NCI-H345 (cell line): Measurements from ENCODE around the gene CCDC197.

ENCODE experiments used
- DNase-seq: peaks from one replicate; lab custom pipeline; 2025; lab: John Stamatoyannopoulos, UW

The CCDC197 gene

DNA sequence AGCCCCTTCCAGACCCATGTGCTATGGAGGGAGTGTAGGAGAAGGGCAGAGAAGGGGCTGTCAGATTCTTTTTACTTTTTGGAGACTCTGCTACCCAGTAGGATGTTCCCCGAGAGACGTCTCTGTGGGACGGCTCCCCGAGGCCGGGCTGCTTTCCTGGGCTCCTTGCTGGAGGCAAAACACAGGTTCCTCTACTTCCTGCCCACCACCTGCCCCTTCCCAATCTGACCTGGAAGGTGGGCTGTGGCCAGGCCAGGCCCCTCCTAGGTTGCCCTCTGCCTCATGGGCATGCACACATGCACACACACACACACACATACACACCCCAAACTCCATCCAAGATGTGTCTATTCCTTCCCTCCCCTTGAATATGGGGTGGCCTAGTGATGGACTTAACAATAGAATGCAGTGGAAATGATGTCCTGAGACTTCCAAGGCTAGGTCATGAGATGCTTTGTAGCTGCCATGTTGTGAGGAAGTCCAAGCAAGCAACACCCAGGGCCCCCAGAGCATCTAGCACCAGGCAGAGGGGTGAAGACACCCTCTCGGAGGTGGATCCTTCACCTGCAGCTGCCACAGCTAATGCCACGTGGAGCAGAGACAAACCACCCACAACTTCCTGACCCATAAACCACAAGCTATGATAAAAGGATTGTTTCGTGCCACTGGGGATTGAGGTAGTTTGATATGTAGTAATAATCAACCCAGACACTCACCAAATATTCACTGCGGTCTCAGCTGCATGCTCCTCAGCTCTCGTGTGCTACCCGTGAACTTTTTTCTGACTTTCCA lies 19.1 kb upstream of the CCDC197 start:
- no peak for DNase-seq

GRCh38 chr14:93978735-93979134 lies 18.4 kb upstream of the CCDC197 start:
- DNase-seq = no peak

GRCh38 chr14:93980456-93981201 lies 16.5 kb upstream of the CCDC197 start:
- DNase-seq = no peak

- DNase-seq = no peak
Observed at GRCh38 chr14:93981316-93982229, 15.5 kb upstream of the CCDC197 start.

- DNase-seq = no peak
Observed at GRCh38 chr14:93982230-93983007, 14.7 kb upstream of the CCDC197 start.

DNA sequence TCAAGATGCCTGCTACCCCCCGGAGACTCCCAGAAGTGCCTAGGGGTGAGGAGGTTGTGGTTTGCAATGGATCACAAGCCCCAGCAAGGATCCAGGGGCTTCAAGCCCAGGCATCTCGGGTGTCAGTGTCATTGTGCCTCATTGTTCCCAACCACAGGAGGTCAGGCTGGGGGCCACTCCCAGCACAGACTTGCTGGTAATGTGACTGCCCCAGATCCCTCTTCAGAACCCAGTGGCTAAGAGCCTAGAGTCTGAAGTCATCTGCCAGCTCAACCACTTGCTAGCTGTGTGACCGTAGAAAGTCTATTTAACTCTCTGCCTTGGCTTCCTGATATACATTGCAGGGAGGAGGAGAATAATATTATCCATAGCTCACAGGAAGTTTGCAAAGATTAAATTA lies 13.0 kb upstream of the CCDC197 start:
- no peak for DNase-seq

DNA sequence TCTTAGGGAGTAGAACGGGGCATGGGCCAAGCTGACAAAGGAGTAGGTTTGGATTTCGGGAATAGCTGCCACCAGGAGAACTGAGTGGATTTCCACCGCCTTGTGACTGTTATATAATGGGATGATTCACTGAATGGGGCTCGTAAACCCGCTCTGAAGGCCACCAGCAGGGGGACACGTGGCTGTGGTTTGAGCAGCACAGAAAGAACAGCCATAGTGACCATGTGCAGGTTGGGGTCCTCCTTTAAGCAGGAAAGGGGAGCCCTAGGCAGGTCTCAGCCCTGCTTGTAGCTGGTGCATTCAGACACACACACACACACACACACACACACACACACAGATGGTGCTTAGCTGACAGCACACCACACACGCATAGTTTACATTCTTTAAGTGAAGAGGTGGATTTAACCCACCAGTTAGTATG lies 12.1 kb upstream of the CCDC197 start:
- no peak for DNase-seq

DNA sequence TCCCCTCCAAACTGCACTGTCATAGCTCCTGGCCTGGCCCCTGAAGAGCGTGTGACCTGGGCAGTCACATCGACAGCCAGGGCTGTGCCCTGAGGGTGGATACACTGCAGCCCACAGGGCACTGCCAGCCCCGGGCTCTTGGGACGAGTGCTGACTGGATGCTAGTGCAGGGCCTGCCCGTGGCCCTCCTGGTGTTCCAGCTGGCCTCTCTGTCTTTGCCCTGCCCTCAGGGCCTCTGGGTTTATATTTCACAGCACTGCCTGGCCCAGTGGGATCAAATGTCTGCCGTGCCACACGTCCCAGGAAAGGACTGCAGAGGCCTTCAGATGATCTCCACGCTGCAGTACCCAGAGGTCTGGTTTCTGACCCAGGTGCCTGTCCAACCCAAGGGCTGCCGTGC lies 10.1 kb upstream of the CCDC197 start:
- no peak for DNase-seq

- DNase-seq = no peak
Observed at GRCh38 chr14:93987376-93987775, 9.7 kb upstream of the CCDC197 start.

GRCh38 chr14:93987815-93988476 lies 9.2 kb upstream of the CCDC197 start:
- DNase-seq = no peak

- DNase-seq = no peak
Observed at GRCh38 chr14:93989939-93990338, 7.2 kb upstream of the CCDC197 start.

DNA sequence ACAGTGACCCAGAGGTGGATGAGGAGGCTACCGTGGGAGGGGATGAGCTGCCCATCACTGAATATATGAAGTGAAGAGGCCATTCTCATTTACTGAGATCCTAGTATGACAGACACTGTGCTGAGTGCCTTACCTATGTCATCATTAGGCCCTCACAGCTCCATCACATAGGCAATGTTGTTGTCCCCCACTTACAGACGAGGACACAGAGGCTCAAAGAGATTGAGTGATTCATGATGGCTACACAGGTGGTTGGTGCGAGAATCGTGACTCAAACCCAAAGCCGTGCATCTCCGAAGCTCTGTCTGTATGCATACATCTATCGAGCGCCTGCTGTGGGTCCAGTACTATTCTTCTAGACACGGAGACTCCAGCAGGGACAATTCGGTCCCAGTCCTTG lies 5.9 kb upstream of the CCDC197 start:
- DNase-seq = no peak

DNA sequence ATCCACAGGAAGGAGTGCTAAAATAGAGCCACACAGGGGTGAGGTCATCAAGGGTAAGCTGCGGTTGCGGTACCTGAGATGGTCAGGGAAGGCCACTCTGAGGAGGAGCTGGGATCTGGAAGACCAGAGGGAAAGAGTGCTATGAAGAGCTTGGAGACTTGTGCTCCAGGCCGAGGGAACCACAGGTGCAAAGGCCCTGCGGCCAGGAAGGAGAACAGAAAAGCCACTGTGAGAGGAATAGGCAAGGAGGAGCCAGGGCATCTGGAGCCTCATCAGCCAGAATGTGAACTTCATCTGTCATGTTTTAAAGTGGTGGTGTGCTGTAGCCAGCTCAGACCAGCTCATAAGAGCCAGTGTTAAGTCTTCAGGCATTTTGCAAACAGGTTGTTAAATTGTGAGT lies 5.5 kb upstream of the CCDC197 start:
- no peak for DNase-seq

- DNase-seq = no peak
Observed at GRCh38 chr14:93993382-93993781, 3.7 kb upstream of the CCDC197 start.

DNA sequence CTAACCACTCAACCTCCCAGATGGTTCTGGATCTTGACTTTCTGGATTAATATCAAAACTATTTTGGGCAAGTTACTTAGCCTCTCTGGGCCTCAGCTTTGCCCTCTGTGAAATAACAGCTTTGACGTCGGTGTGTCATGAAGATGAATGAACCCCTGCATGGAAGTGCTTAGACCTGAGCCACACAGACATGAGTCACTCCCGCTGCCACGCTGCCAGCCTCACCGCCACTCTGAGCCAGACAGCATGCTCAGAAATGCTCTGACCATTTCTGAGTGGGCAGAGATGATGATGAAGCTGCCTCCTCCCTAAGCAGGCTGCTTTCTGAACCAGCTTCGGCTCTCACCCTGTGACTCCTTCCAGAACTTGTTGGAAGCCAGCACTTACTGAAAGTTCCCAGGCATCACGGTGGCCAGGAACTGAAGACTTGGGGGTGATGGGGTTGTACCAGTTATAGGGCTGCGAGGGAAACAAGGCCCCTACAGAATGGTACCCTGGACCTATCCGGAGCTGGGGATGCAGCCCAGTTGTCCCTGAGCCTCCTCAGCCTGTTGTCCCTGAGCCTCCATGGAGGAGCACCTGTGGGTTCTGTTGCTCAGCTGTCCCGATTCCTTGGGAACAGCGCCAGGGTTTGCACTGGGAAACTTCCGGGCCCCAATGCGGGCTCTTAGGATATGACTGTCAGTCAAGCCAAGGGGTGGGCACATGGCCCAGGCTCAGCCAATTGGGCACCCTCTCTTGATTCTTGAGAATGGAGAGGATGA lies 2.0 kb upstream of the CCDC197 start:
- DNase-seq = no peak

DNA sequence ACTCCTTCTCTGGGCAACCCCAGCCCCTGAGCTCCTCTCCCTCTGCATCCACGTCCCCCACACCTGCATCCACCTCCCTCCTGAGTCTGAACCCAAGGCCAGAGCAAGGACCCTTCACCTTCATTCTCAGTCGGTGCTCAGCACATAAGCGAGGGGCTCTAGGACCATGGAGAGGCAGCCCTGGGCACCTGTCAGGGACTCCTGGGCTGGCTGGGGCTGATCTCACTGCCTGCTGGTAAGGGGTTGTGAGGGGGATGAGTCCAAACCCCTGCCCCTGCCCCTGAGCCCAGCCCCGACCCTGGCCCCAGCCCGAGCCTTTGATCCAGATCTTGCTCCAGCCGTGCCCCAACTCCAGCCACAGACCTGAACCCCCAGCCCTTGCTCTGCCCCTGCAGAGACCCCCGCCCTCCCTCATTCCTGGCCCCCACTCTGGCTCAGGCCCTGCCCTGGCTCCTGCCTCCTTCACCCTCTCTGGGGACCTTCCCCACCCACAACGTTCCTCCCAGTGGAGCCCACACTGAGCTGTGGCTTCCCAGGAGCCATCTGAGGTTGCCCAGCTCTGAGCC lies 888 bp upstream of the CCDC197 start:
- no peak for DNase-seq

DNA sequence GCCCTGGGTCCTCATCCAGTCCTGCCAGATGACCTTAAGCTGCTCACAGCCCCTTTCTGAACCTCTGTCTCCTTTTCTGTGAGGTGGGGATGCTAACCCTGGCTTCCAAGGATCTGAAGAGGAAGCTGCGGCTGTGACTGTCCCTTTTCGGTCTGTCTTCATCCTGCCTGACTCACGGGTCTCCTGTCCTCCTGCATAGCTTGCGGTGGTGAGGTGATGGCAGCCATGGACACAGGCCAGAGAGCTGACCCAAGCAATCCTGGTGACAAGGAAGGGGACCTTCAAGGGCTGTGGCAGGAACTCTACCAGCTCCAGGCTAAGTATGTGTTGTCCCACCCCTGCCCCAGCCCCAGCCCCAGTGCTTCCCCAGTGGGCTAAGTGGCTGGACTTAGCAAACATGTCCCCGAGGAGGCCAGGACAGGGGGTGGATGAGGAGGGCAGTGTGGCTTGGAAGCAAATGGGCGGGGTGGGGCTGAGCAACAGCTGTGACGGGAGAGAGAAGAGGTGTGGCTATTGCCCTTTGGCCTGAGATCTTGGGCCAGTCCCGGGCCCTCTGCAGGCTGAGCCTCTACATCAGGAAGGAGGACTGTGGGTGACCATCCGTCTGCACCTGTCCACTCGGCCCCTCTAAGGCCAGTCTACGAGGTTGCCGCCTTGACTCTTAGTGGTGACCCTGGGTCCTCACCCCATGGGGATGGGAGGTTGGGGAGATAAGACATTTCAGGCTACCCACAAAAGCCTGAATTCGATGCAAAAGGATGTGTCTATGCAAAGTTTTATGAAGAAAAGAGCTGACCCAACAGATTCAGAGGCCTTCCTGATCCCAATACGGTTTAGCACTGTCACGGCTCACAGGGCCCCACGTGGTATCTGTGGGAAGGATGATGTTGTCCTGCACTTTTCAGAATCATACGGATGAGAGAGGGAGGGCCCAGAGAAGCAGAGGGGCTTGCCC lies 1.1 kb downstream of the CCDC197 start:
- DNase-seq = no peak

GRCh38 chr14:93998871-93999403 lies 1.8 kb downstream of the CCDC197 start:
- no peak for DNase-seq

DNA sequence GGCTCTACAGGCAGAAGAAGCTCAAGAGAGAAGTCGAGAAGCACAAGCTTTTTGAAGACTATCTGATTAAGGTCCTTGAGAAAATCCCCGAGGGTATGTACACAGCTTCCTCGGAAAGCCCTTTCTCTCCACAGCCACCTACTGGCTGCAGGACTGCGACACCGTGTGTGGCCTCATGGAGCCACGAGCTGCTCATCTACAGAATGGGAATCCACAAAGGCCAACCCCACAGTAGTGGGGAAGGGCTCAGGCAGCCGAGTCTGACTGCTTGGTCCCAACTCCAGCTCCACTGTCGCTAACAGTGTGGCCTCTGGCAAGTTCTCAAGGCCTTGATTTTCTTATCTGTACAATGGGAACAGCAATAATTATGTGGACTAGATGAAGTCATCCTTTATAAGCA lies 2.5 kb downstream of the CCDC197 start:
- no peak for DNase-seq
